HG02763 (cell line): ENCODE results near the gene INSM2.

ENCODE experiments used
- ATAC-seq: cut with Tn5 transposase; IDR thresholded peaks from one replicate; pipeline ENCODE4 v1.9.1; 2021; ENCODE audit warnings: mild to moderate bottlenecking, moderate library complexity; ENCODE audit not compliant: unreplicated experiment

Gene INSM2

GRCh38 chr14:35533357-35534207 is at the start of gene INSM2:
INSM2 (plus strand) TSS chr14:35534164; CDS start chr14:35534253, 89 bp downstream.
- ATAC-seq, result peak; percentile 77

- no peak for ATAC-seq
Measured at GRCh38 chr14:35492569-35493014, 41.4 kb upstream of the INSM2 start.

GRCh38 chr14:35495278-35495677 is 38.7 kb upstream of the INSM2 start:
- ATAC-seq, result no peak

- ATAC-seq, result no peak
Measured at GRCh38 chr14:35499180-35499579, 34.8 kb upstream of the INSM2 start.

GRCh38 chr14:35503646-35504045 is 30.3 kb upstream of the INSM2 start:
- ATAC-seq, result no peak

GRCh38 chr14:35504260-35504659 is 29.7 kb upstream of the INSM2 start:
- no peak for ATAC-seq

- no peak for ATAC-seq
Measured at GRCh38 chr14:35506461-35506860, 27.5 kb upstream of the INSM2 start.

GRCh38 chr14:35506927-35507326 is 27.0 kb upstream of the INSM2 start:
- no peak for ATAC-seq

- ATAC-seq, result no peak
Measured at GRCh38 chr14:35509846-35510245, 24.1 kb upstream of the INSM2 start.

- no peak for ATAC-seq
Measured at GRCh38 chr14:35512765-35513164, 21.2 kb upstream of the INSM2 start.

- ATAC-seq, result no peak
Measured at GRCh38 chr14:35515916-35516315, 18.0 kb upstream of the INSM2 start.

- no peak for ATAC-seq
Measured at GRCh38 chr14:35519986-35520385, 14.0 kb upstream of the INSM2 start.

GRCh38 chr14:35525695-35526094 is 8.3 kb upstream of the INSM2 start:
- ATAC-seq, result no peak

GRCh38 chr14:35526962-35527361 is 7.0 kb upstream of the INSM2 start:
- no peak for ATAC-seq

- ATAC-seq, result no peak
Measured at GRCh38 chr14:35531960-35532747, 1.8 kb upstream of the INSM2 start.

GRCh38 chr14:35532783-35533356 is 1.1 kb upstream of the INSM2 start:
- no peak for ATAC-seq

- ATAC-seq, result peak; percentile 15
Measured at GRCh38 chr14:35534208-35534872, 376 bp downstream of the INSM2 start.

- ATAC-seq, result no peak
Measured at GRCh38 chr14:35534873-35535482, 1.0 kb downstream of the INSM2 start.

GRCh38 chr14:35535483-35536112 is 1.6 kb downstream of the INSM2 start:
- ATAC-seq, result no peak

- no peak for ATAC-seq
Measured at GRCh38 chr14:35539969-35540368, 6.0 kb downstream of the INSM2 start.
